ENCODE measurements around the gene CHAF1B.
"Not testable (repeated sequence)": the region's sequence is repeated elsewhere in the genome, so short reads cannot be mapped to it uniquely, and the experiment has no call there.

CHAF1B gene

GRCh38 chr21:36385233-36386030, at the start of gene CHAF1B:
CHAF1B (plus strand) TSS chr21:36385392; CDS start chr21:36386137, 745 bp downstream.
- DNase-seq: peak; percentile 78 to 86

- no peak for DNase-seq
Observed at GRCh38 chr21:36337099-36337509, 48.1 kb upstream of the CHAF1B start.

- no peak for DNase-seq
Observed at GRCh38 chr21:36338975-36339374, 46.2 kb upstream of the CHAF1B start.

DNA sequence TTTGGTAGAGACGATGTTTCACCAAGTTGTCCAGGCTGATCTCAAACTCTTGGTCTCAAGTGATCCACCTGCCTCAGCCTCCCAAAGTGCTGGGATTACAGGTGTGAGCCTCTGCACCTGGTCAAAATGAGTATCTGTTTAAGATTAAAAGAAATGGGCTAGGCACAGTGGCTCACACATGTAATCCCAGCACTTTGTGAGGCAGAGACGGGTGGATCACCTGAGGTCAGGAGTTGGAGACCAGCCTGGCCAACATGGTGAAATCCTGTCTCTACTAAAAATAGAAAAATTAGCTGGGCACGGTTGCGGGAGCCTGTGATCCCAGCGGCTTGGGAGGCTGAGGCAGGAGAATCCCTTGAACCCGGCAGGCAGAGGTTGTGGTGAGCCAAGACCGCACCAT, 42.6 kb upstream of the CHAF1B start:
- not testable (repeated sequence) for DNase-seq

GRCh38 chr21:36344931-36345330, 40.3 kb upstream of the CHAF1B start:
- no peak for DNase-seq

DNA sequence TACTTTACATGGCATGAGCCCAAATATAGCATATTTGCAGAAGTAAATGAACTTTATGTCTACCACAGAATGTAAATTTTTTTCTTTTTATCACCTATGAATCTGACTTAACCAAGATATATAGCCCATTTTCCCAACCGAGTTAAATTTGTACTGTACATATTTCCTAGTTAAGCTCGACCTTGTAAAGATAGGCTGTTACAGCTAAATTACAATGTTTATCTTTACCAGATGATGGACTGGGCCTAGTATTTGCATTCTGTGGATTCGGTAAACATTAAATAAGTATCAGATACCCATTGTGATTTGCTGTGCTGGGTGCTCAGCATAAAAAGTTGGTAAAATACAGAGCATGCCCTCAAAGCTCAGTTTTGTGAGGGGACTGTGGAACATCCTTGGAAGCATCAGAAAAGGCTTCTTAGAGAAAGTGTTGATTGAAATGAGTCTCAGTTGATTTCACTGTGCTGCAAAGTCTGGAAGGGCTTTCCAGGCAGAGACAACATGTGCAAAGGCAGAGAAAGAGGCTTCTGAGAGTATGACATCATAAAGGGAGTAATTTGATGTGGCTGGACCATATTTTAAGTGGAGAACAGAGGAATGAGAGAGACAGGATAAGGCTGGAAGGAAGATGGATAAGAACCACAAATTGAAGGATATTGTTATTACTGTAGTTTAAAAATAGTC, 37.8 kb upstream of the CHAF1B start:
- DNase-seq: no peak

DNA sequence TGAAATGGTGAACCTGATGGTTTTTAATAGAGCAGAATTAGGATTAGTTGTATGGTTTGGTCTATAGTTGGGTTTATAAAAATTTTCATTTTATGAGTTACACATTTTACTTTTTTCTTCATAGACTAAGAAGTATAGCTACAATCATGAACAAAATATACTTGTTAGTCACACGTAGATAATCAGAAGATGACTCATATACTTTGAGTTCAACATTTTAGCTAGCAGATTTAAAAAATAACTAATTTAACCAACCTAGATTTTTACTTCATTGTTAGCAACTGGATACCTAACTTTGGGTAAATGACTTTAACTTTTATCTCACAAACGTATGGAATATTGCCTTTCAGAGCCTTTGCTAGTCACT, 37.2 kb upstream of the CHAF1B start:
- DNase-seq: no peak

- no peak for DNase-seq
Observed at GRCh38 chr21:36349315-36349714, 35.9 kb upstream of the CHAF1B start.

GRCh38 chr21:36350282-36350910, 34.8 kb upstream of the CHAF1B start:
- DNase-seq: no peak

GRCh38 chr21:36354918-36355680, 30.1 kb upstream of the CHAF1B start:
- no peak for DNase-seq

DNA sequence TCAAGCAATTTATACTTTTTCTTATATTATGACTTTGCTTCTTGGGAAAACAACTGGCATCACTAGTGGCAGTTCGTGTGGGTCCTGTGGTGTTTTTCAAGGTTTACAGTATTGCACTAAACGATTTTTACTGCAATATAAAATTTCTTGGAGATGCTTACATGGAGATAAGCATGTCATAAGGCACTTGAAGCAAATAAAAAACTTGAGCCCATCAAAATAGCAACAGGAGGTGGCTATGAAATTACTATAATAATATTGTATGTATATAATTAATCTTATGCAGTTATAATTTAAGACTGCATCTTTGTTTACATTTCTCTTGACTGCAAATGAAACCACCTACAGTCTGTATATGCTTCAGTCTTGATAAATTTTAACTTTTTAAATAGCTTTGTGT, 29.3 kb upstream of the CHAF1B start:
- DNase-seq: no peak

- DNase-seq: no peak
Observed at GRCh38 chr21:36359185-36359584, 26.0 kb upstream of the CHAF1B start.

- DNase-seq: no peak
Observed at GRCh38 chr21:36369064-36369685, 16.0 kb upstream of the CHAF1B start.

- no peak for DNase-seq
Observed at GRCh38 chr21:36375994-36376393, 9.2 kb upstream of the CHAF1B start.

GRCh38 chr21:36377391-36377842, 7.8 kb upstream of the CHAF1B start:
- no peak for DNase-seq

- no peak for DNase-seq
Observed at GRCh38 chr21:36379251-36379650, 5.9 kb upstream of the CHAF1B start.

- DNase-seq: no peak
Observed at GRCh38 chr21:36381841-36382589, 3.2 kb upstream of the CHAF1B start.

DNA sequence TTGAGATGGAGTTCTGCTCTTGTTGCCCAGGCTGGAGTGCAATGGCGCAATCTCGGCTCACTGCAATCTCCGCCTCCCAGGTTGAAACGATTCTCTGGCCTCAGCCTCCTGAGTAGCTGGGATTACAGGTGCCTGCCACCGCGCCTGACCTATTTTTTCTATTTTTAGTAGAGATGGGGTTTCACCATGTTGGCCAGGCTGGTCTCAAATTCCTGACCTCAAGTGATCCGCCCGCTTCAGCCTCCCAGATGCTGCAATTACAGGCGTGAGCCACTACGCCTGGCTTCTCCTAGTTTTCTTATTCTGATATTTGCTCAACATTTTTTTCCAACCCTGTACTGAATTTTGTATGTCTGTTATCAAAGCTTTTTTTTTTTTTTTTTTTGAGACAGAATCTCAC, 2.5 kb upstream of the CHAF1B start:
- DNase-seq: not testable (repeated sequence)

DNA sequence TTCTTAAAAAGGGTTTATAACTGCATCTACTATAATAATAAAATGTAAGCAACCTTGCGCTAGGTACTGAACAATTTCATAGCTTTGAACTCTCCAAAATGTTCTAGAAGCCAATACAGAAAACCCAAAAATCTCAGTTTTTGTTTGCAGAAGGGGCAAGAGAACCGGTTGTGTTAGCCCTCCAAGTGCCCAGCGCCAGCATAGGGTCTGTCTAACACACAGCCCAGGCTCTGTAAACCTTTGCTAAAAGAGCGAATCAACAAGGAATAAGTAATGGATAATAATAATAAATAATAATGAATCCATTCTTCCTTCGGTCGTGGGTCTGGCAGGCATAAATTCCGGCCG, 333 bp upstream of the CHAF1B start:
- DNase-seq: no peak

DNA sequence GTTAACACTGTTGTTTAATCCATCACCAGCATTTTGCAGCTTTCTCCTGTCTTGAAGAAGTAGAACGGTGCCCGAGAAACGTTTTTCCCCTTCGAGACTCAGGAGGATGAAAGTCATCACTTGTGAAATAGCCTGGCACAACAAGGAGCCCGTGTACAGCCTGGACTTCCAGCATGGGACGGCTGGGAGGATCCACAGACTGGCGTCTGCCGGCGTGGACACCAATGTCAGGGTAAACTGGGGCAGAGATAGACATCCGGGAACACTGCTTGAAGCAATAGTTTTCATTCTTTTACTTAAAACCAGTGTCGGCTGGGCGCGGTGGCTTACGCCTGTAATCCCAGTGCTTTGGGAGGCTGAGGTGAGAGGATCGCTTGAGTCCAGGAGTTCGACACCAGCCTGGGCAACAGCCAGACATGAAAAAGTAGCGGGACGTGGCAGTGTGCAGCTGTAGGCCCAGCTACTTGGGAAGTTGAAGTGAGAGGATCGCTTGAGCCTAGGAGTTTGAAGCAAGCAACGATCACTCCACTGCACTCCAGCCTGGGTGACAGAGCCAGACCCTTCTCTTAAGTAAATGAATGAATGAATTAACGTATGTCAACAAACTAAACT, 945 bp downstream of the CHAF1B start:
- no peak for DNase-seq

- no peak for DNase-seq
Observed at GRCh38 chr21:36388096-36388495, 2.9 kb downstream of the CHAF1B start.

GRCh38 chr21:36388835-36389234, 3.6 kb downstream of the CHAF1B start:
- DNase-seq: no peak

Data from CD4-positive, alpha-beta T cell treated with Interferon alpha-2 for 1 hour (primary cell).